Osteoblast (primary cell): ENCODE results near the gene CCP110. TPM values are rescaled to one million over a fixed set of nuclear protein-coding genes. Genes with fewer than 3 reads are reported as not detected.

ENCODE experiments used
- DNase-seq: peaks from one replicate; pipeline ENCODE4 v3.0.0; 2011; ENCODE audit warnings: low spot score, mixed read lengths; ENCODE audit not compliant: insufficient read length; ENCODE audit errors: missing footprints
- H2AFZ ChIP-seq: 2 replicates; pipeline ENCODE4 v1.6.0; 2011; ENCODE audit warnings: mild to moderate bottlenecking, low read length
- H3K27ac ChIP-seq: 2 replicates; pipeline ENCODE4 v1.5.1; 2011; ENCODE audit warnings: mild to moderate bottlenecking, low read depth, low read length, moderate library complexity
- H3K27me3 ChIP-seq: 2 replicates; pipeline ENCODE4 v1.6.0; 2012; ENCODE audit warnings: mild to moderate bottlenecking, control low read depth, inconsistent platforms, low read length, moderate library complexity; ENCODE audit not compliant: insufficient read depth
- H3K36me3 ChIP-seq: 2 replicates; pipeline ENCODE4 v1.5.1; 2011; ENCODE audit warnings: mild to moderate bottlenecking, low read length, control low read depth, moderate library complexity; ENCODE audit not compliant: insufficient read depth
- H3K4me1 ChIP-seq: 2 replicates; pipeline ENCODE4 v1.5.1; 2011; ENCODE audit warnings: mild to moderate bottlenecking, low read length, control low read depth, moderate library complexity; ENCODE audit not compliant: insufficient read depth
- H3K4me2 ChIP-seq: 2 replicates; pipeline ENCODE4 v1.6.0; 2011; ENCODE audit warnings: mild to moderate bottlenecking, low read length; ENCODE audit not compliant: insufficient read depth
- H3K4me3 ChIP-seq: fragments of 200-600 bp; sonication (generic); 3 replicates; pipeline ENCODE4 v1.5.1; 2012; ENCODE audit warnings: mild to moderate bottlenecking, low read length, inconsistent platforms; ENCODE audit not compliant: insufficient read depth
- H3K79me2 ChIP-seq: 2 replicates; pipeline ENCODE4 v1.6.0; 2012; ENCODE audit warnings: mild to moderate bottlenecking, low read length, control low read depth, inconsistent platforms; ENCODE audit not compliant: insufficient read depth
- H3K9me3 ChIP-seq: 2 replicates; pipeline ENCODE4 v1.5.1; 2011; ENCODE audit warnings: low read depth, low read length, control low read depth
- H4K20me1 ChIP-seq: 2 replicates; pipeline ENCODE4 v1.6.0; 2012; ENCODE audit warnings: mild to moderate bottlenecking, low read length, control low read depth; ENCODE audit not compliant: insufficient read depth
- total RNA-seq: library from RNA; depleted of rRNA; stranded (reverse); fragments of >200 nt; gene quantifications from 2 replicates; pipeline ENCODE4 v1.2.3, GENCODE V29; 2012
- TF ChIP-seq, protein P1 (sequence below): IDR thresholded peaks from 2 replicates; pipeline ENCODE4 v1.5.1; 2011; ENCODE audit warnings: mild to moderate bottlenecking, low read depth, low read length, moderate library complexity; ENCODE audit errors: extremely low read depth

Gene CCP110
- total RNA-seq, 1 donor: 8.3 TPM

DNA sequence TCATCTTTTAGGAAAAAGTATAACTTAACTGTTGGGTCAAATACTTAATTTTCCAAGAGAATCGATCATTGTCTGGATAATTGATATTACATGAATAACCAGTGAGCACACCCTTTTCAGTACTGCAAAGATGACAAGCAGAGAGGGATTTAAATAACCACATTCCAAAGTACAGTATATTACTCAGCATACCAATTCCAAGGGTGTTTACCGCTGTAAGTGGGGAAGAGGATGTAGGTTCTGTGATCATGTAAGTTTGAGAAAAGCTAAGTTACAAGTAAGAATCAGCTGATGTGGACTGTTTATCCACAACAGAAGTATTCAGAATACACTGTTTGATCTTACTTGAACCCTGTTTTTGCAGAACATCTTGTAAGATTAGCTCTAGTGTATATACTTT lies 8.0 kb upstream of the CCP110 start:
- H4K20me1 ChIP-seq: peaks cover 25% of the 10 kb centered on the region
- no peak for DNase-seq

DNA sequence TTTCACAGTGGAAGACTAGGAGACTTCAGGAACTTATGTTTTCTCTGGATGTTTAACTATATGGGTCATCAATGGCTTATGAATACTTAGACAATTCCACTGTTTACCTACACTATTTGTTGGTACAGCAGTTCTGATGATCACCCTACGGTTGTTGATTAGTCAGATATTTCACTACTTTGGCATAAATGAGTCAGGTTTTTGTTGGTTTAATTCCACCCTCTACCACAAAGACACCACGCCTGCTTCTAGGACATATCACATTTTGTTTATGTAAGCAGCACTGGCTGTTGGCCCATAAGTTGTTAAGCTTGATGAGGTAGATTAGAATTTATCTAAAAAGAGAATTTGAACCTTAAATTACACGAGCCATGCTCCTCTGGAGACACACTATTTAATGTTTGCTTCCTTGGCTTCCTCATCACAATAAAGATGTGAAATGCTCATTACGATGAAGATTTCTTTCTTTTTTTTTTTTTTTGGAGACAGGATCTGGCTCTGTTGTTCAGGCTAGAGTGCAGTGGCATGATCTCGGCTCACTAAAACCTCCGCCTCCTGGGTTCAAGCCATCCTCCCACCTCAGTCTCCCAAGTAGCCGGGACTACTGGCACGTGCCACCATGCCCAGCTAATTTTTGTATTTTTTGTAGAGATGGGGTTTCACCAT lies 6.2 kb upstream of the CCP110 start:
- Histone ChIP-seq H3K9me3 (no peaks in the 10 kb centered on the region), H3K4me3 (no peak overlapping the region), H3K79me2 (peaks cover 21% of the 10 kb centered on the region), H3K4me2 (no peak overlapping the region), H4K20me1 (peaks cover 30% of the 10 kb centered on the region), H3K27ac (no peak overlapping the region), H3K36me3 (peaks cover 15% of the 10 kb centered on the region), H3K4me1 (peaks cover 19% of the 10 kb centered on the region), H3K27me3 (no peaks in the 10 kb centered on the region), H2AFZ (no peak overlapping the region)
- DNase-seq: no peak
- TF ChIP-seq, protein P1, sequence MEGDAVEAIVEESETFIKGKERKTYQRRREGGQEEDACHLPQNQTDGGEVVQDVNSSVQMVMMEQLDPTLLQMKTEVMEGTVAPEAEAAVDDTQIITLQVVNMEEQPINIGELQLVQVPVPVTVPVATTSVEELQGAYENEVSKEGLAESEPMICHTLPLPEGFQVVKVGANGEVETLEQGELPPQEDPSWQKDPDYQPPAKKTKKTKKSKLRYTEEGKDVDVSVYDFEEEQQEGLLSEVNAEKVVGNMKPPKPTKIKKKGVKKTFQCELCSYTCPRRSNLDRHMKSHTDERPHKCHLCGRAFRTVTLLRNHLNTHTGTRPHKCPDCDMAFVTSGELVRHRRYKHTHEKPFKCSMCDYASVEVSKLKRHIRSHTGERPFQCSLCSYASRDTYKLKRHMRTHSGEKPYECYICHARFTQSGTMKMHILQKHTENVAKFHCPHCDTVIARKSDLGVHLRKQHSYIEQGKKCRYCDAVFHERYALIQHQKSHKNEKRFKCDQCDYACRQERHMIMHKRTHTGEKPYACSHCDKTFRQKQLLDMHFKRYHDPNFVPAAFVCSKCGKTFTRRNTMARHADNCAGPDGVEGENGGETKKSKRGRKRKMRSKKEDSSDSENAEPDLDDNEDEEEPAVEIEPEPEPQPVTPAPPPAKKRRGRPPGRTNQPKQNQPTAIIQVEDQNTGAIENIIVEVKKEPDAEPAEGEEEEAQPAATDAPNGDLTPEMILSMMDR: no peak

More for the DNA sequence above, 8.0 kb upstream of the CCP110 start:
- peaks cover 9% of the 10 kb centered on the region for H3K4me1 ChIP-seq
- no peaks in the 10 kb centered on the region for H3K9me3 ChIP-seq
- H3K36me3 ChIP-seq: peaks cover 15% of the 10 kb centered on the region
- H3K79me2 ChIP-seq: peaks cover 16% of the 10 kb centered on the region
- no peak overlapping the region for H3K4me2 ChIP-seq
- H3K27ac ChIP-seq: no peak overlapping the region
- TF ChIP-seq, protein P1: no peak
- H3K4me3 ChIP-seq: no peak overlapping the region
- H2AFZ ChIP-seq: no peak overlapping the region
- H3K27me3 ChIP-seq: no peaks in the 10 kb centered on the region

DNA sequence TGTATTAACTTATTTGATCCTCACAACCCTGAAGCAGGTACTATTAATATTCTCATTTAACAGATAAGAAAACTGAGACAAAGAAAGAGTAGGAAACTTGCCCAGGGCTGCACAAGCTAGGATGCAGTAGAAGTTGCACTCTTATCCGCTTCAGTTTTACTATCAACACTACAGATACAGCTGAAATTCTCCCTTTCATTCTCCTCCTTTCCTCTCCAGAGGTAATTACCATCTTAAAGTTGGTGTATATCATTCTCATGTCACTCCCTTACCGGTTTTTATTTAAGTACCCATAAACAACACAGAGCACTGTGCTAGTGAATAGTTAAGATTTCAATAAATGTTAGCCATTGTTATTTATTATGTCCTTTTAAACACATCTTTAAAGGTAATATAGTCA lies 5.4 kb upstream of the CCP110 start:
- Histone ChIP-seq H3K27ac (no peak overlapping the region), H3K4me1 (peaks cover 19% of the 10 kb centered on the region), H3K79me2 (peaks cover 21% of the 10 kb centered on the region), H3K4me3 (no peak overlapping the region), H3K4me2 (no peak overlapping the region), H3K27me3 (no peaks in the 10 kb centered on the region), H3K9me3 (no peaks in the 10 kb centered on the region), H3K36me3 (peaks cover 15% of the 10 kb centered on the region), H2AFZ (no peak overlapping the region), H4K20me1 (peaks cover 30% of the 10 kb centered on the region)
- DNase-seq: no peak
- TF ChIP-seq, protein P1: no peak

DNA sequence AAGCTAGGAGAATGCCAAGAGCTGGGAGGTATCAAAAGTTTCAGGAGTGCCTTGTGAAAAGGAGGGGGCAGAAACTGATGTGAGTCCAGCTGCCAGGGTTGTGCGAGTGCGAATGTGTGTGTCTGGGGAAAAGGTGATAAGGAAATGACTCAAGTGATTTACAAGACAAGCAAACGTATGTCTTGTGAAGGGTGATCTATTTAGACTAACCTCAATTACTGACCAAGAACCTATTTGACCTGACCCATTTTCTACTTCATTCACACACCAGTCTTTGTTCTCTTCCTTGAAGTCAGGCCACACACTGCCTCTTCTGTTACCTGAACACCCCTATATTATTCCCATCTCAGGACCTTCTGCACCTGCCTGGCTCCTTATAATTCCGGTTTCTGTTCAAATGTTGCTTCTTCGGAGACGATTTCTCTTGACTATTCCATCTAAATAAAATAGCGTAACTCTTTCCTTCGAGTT lies 2.8 kb upstream of the CCP110 start:
- peak overlapping the region; percentile 91 for H3K4me2 ChIP-seq
- H3K79me2 ChIP-seq: peaks cover 43% of the 10 kb centered on the region
- TF ChIP-seq, protein P1: no peak
- H3K27ac ChIP-seq: peak overlapping the region; percentile 86
- H3K4me1 ChIP-seq: peaks cover 32% of the 10 kb centered on the region
- H3K36me3 ChIP-seq: peaks cover 11% of the 10 kb centered on the region
- no peaks in the 10 kb centered on the region for H3K27me3 ChIP-seq
- H2AFZ ChIP-seq: peak overlapping the region; percentile 96
- peaks cover 24% of the 10 kb centered on the region for H4K20me1 ChIP-seq
- H3K9me3 ChIP-seq: no peaks in the 10 kb centered on the region
- peak overlapping the region; percentile 96 for H3K4me3 ChIP-seq
- no peak for DNase-seq
